NCI-H1417 (cell line): ENCODE data around the gene RASD2.

Experiments used
- DNase-seq, 3 experiments: peaks; one replicate each; lab custom pipeline; 2025; lab: John Stamatoyannopoulos, UW

RASD2 gene

DNA sequence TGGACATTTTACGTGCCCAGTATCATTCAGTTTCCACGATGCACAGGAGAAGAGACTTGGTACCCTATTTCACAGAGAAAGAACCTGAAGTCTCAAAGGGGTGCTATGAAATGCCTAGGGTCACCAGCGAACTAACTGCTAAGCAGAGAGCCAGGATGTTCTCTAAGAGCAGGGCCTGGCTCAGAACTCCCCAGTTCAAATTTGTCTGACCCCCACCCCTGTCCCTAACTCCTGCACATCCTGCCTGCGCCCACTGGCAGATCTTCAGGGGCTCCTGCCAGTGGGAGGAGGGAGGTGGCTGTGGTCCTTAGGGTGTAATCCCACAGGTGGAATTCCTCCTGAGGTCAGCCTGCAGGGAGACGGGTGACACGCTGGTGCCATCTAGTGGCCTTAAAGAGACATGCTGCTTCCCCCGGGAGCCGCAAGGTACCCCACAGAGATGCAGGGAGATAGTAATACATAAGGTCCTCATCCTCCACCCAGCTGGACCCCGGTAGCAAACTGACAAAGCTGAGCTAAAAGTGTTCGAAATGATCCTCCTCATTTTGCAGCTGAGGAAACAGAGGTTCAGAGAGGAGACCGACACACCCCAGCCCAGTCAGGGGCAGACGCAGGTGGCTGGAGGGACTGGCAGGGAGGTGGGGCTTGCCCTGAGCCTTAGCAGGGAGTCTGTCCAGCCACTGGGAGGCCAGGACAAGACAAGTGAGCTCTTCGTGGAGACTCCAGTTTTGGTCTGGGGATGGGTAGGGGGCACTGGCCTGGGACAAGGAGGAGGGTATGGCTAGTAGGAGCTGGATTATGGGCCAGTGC is 42.4 kb downstream of the RASD2 start:
- DNase-seq = peak; percentile 26 to 75 (median 54)

DNA sequence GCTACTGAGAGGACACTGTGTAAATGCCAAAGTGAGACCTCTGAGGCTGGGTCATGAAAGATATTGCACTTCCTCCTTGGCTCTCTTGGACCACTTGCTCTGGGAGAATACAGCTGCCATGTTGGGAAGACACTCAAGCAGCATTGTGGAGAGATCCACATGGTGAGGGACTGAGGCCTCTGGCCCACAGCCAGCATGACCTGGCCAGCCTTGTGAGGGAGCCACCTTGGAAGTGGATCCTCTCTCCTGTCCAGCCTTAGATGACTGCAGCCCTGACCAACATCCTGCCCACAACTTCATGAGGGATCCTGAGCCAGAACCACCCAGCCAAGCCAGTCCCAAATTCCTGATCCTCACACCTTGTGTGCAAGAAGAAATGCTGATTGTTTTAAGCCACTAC is 46.1 kb downstream of the RASD2 start:
- DNase-seq = no peak

DNA sequence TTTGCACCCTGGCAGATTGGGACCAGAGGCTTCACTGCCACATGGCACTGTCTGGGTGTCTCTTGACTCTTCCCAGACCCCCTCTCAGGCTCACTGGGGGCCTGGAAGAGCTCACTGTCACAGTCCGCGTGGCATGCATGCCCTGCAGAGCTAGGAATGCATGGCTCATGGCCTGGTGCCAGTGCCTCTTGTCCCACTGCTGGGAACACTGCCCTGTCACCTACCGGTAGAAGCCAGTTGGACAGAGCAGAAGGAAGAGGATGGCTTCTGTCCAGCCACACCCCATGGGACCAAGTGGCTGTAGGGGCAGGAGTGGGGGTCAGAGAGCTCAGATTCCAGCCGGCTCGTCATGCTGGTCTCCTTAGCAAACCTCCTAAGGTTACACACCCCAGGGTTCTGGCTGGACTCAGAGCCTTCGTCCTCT is 46.8 kb downstream of the RASD2 start:
- no peak for DNase-seq

DNA sequence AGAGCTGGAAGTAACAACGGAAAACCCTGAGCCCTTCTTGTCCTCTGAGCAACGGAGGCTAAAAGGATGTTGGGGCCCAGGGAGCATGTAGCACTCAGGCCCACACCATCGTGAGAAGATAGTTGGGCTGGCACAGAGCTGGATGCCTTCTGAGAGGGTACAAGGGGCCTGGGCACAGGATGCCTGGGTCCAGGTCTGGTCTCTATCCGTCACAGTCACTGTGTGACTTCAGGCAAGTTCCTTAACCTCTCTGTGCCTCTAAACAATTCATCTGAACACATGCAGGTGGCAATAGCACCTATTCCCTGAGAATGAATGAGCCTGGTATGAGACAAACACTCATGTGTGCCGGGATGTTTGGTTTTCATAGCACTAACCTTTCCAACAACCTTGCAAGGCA is 47.3 kb downstream of the RASD2 start:
- DNase-seq = no peak

- DNase-seq = no peak
These were observed 48.6 kb downstream of the RASD2 start for GRCh38 chr22:35589071-35589755.

DNA sequence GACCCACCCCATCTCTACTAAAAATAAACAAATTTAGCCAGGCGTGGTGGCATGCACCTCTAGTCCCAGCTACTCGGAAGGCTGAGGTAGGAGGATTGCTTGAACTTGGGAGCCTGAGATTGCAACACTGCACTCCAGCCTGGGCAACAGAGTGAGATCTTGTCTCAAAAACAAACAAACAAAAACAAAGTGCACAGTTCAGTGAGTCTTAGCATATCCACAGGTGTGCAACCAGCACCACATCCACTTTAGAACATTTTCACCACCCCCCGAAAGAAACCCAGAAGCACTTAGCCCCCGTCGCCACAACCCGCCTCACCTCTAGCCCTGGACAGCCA is 49.1 kb downstream of the RASD2 start:
- no peak for DNase-seq

- DNase-seq = peak in 1 of 3 experiments; percentile 23
These were observed 50.1 kb downstream of the RASD2 start for GRCh38 chr22:35590634-35591295.

DNA sequence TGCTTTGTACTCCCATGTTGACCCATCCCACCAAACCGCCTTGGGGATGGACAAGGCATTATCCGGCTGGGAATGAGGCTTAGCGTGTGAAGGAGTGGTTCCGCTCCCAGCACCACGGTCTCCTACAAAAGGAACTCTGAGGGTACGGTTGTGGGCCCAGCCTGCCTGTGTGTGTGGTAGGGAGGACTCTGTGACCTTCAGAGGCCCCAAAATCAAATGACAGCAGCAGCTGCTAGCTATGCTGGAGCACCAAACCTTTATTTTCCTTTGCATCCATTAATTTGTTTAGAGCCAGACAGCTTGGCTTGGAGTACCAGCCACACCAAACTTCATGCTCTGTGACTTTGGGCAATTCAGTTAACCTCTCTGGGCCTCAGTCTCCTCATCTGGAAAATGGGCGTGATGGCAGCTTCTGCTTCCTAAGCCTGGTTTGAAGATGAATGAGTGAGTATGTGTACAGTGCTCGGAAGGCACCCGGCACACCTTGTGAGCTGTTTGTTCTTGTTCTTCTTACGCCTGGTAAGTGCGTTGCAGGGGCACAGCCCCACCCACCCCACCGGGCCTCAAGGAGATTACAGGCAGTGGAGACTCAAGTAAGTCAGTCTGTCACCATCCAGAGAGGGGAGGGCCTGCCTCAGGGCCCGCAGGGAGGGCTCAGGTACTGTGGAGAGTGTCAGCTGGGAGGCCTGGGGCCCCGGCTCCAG is 51.2 kb downstream of the RASD2 start:
- no peak for DNase-seq

GRCh38 chr22:35592418-35592967 is 51.9 kb downstream of the RASD2 start:
- no peak for DNase-seq

- no peak for DNase-seq
These were observed 52.6 kb downstream of the RASD2 start for GRCh38 chr22:35593071-35593890.

DNA sequence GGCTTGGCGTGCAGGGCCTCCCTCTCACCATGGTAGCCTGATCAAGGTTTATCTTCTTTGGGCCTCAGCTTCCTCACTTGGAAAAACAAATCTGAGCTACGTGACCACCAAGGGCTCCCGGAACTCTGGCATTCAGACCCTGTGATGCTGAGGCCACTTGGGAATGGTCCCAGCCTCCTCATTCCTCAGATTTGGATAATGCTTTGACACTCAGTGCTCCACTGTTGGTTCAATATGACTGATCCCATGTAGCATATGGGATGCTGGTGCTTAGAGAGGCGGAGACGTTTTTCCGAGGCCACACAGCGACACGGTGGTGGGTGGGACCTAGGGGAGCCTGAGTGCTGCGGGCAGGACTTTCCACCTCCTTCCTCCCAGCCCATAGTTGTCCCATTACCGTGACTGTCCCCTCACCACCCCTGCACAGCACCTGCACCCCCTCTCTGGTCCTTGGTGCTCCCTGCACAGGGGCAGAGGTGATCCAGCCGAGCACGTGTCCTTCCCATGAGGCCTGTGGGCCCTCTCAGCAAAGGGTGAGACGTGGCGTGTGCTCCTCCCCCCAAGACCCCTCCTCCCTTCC is 53.4 kb downstream of the RASD2 start:
- DNase-seq = no peak

- DNase-seq = no peak
These were observed 54.1 kb downstream of the RASD2 start for GRCh38 chr22:35594686-35595085.

- DNase-seq = no peak
These were observed 56.2 kb downstream of the RASD2 start for GRCh38 chr22:35596821-35597220.

DNA sequence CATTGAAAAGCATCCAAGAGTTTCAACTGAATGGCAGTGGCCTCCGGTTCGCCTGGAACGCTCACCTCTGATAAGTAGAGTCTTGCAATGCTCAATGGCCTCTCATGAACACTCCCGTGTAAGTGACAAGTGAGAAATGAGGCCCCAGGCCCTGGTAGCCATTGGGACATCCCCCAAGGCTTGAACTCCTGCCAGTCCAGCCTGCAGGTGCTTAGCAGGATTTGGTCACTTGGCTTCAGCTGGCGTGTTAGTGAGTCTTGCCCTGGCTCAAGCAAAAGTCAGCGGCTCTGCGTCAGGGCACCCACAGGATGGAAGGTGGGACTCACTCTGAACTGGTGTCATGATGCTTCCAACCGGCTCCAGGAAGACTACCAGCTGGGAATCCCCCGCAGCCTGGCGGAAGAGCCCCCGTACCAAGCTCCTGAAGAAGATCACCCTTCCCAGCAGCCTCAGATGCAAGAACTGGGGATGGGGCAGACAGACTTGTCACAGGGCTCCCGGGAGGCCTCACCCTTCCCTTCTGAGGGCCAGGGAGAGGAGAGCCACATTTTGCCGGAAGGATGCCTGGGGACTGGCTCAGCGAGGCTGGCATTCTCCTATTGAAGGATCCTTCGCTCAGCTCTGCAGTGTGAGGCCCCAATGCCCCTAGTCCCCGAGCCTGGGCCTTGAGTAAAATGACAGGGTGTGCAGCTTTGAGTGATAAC is 57.2 kb downstream of the RASD2 start:
- DNase-seq = no peak

DNA sequence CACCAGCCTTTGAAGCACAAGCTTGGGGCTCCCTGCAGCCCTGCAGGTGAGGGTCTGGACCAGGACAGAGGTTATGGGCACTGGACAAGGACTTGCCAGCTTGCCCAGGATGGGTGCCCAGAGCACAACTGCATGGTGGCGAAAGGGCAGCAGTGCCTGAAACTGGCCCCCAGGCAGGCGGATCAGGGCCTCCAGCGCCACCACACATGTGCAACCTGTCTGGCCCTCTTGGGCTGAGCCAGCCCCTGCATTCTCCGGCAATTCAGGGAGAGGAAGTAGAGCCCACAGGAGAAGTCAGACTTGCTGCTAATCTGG is 57.7 kb downstream of the RASD2 start:
- DNase-seq = no peak

GRCh38 chr22:35599364-35599763 is 58.7 kb downstream of the RASD2 start:
- DNase-seq = no peak

GRCh38 chr22:35600476-35600875 is 59.8 kb downstream of the RASD2 start:
- DNase-seq = no peak

DNA sequence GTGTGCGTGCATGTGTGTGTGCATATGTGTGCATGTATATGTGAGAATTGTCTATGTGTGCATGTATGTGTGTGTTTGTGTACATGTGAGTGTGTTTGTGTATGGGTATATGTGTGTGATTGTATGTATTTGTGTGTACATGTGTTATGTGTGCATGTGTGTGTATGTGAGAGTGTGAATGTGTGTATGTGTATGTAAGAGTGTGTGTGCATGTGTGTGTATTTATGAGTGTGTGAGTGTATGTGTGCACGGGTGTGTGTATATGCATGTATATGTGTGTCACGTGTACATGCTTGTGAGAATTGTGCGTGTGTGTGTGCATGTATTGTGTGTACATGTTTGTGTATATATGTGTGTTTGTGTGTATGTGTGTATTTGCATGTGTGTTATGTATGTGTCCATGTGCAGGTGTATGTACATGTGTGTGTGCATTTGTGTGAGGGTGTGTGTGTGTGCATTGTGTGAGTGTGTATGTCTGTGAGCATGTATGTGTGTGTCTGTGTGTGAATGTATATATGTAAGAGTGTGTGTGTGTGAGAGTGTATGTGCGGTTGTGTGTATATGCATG is 60.5 kb downstream of the RASD2 start:
- DNase-seq = no peak

GRCh38 chr22:35601743-35602615 is 61.3 kb downstream of the RASD2 start:
- no peak for DNase-seq
